ENCODE measurements around the gene NUMBL. TPM values are rescaled to one million over a fixed set of nuclear protein-coding genes. Genes with fewer than 3 reads are reported as not detected.

The NUMBL gene
- total RNA-seq, 1 donor from 2014 or later: 6.4 TPM

DNA sequence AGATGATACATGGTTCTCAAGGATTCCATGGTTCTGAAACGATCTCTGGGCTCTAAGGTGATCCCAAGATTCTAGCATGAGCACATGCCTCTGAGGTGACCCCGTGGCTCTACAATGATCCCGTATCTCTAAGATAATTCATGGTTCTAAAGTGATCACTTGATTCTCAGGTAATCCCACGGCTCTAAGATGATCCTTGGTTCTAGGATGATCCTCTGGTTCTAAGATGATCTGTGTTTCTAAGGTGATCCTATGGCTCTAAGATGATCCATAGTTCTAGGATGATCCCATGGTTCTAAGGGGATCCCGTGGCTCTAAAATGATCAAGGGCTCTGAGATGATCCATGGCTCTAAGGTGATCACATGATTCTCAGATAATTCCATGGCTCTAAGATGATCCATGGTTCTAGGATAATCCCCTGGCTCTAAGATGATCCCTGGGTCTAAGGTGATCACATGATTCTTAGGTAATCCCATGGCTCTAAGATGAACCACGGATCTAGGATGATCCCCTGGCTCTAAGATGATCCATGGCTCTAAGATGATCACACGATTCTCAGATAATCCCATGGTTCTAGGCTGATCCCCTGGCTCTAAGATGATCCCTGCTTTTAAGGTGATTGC is 21.3 kb downstream of the NUMBL start:
- H3K9ac ChIP-seq: no peak overlapping the region
- H3F3A ChIP-seq (ENCODE audit: low read depth): no peaks in the 10 kb centered on the region
- Mint-ChIP-seq H3K9me3 (peaks cover 5% of the 10 kb centered on the region), H3K4me3 (no peak overlapping the region), H3K36me3 (peaks cover 25% of the 10 kb centered on the region), H3K27ac (no peak overlapping the region), H3K27me3 (ENCODE audit: insufficient read depth, low read depth) (peaks cover 2% of the 10 kb centered on the region), H3K4me1 (no peaks in the 10 kb centered on the region)
- H3K27me3 ChIP-seq: peaks cover under 1% of the 10 kb centered on the region
- no peak for DNase-seq (ENCODE audit: low spot score)
- no peak overlapping the region for H3K4me3 ChIP-seq
- no peaks in the 10 kb centered on the region for H3K36me3 ChIP-seq
- TF ChIP-seq EZH2phosphoT487 (IDR thresholded peaks at IDR 0.05) (no peak), EZH2 (IDR thresholded peaks at IDR 0.05) (no peak)
- TF ChIP-seq, protein P1, sequence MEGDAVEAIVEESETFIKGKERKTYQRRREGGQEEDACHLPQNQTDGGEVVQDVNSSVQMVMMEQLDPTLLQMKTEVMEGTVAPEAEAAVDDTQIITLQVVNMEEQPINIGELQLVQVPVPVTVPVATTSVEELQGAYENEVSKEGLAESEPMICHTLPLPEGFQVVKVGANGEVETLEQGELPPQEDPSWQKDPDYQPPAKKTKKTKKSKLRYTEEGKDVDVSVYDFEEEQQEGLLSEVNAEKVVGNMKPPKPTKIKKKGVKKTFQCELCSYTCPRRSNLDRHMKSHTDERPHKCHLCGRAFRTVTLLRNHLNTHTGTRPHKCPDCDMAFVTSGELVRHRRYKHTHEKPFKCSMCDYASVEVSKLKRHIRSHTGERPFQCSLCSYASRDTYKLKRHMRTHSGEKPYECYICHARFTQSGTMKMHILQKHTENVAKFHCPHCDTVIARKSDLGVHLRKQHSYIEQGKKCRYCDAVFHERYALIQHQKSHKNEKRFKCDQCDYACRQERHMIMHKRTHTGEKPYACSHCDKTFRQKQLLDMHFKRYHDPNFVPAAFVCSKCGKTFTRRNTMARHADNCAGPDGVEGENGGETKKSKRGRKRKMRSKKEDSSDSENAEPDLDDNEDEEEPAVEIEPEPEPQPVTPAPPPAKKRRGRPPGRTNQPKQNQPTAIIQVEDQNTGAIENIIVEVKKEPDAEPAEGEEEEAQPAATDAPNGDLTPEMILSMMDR (IDR thresholded peaks at IDR 0.05): no peak
- no peaks in the 10 kb centered on the region for H3K79me2 ChIP-seq (ENCODE audit: low read depth)
- H3K4me1 ChIP-seq: no peaks in the 10 kb centered on the region
- H4K20me1 ChIP-seq (ENCODE audit: low read depth): no peaks in the 10 kb centered on the region
- H3K27ac ChIP-seq: no peak overlapping the region
- H2AFZ ChIP-seq (replicated peaks): no peak overlapping the region
- H3K9me3 ChIP-seq (ENCODE audit: low read depth): no peaks in the 10 kb centered on the region
- H3K4me2 ChIP-seq: no peak overlapping the region

DNA sequence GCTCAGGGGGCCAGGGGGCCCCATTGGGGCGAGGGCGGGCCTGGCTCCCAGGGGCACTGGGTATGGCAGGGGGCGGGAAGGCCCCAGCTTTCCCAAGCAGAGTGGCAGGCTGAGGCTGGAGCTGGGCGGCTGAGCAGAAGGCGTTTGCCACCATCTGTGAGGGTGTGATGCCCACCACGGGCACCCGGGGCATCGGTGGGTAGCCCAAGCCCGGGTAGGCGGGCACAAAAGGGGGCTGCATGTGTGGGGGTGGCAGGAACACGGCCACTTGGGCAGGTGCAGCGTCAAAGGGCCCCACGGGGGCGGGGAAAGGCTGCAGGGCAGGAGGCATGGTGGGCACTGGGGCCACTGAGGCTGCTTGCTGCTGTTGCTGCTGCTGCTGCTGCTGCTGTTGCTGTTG is 22.8 kb downstream of the NUMBL start:
- Histone ChIP-seq H3K4me2 (no peak overlapping the region), H3K4me1 (no peaks in the 10 kb centered on the region), H3K36me3 (no peaks in the 10 kb centered on the region), H3K27ac (no peak overlapping the region), H2AFZ (replicated peaks) (no peak overlapping the region), H3K4me3 (no peak overlapping the region), H4K20me1 (ENCODE audit: low read depth) (no peaks in the 10 kb centered on the region), H3F3A (ENCODE audit: low read depth) (no peaks in the 10 kb centered on the region), H3K27me3 (peaks cover 8% of the 10 kb centered on the region), H3K79me2 (ENCODE audit: low read depth) (no peaks in the 10 kb centered on the region), H3K9ac (no peak overlapping the region), H3K9me3 (ENCODE audit: low read depth) (no peaks in the 10 kb centered on the region)
- no peak for DNase-seq (ENCODE audit: low spot score)
- Mint-ChIP-seq H3K4me3 (no peak overlapping the region), H3K4me1 (peaks cover 5% of the 10 kb centered on the region), H3K9me3 (peaks cover 5% of the 10 kb centered on the region), H3K36me3 (peaks cover 25% of the 10 kb centered on the region), H3K27ac (no peak overlapping the region), H3K27me3 (ENCODE audit: insufficient read depth, low read depth) (peaks cover 4% of the 10 kb centered on the region)
- TF ChIP-seq EZH2phosphoT487 (IDR thresholded peaks at IDR 0.05): no peak
- TF ChIP-seq, protein P1 (IDR thresholded peaks at IDR 0.05): no peak
- TF ChIP-seq EZH2 (IDR thresholded peaks at IDR 0.05): no peak

DNA sequence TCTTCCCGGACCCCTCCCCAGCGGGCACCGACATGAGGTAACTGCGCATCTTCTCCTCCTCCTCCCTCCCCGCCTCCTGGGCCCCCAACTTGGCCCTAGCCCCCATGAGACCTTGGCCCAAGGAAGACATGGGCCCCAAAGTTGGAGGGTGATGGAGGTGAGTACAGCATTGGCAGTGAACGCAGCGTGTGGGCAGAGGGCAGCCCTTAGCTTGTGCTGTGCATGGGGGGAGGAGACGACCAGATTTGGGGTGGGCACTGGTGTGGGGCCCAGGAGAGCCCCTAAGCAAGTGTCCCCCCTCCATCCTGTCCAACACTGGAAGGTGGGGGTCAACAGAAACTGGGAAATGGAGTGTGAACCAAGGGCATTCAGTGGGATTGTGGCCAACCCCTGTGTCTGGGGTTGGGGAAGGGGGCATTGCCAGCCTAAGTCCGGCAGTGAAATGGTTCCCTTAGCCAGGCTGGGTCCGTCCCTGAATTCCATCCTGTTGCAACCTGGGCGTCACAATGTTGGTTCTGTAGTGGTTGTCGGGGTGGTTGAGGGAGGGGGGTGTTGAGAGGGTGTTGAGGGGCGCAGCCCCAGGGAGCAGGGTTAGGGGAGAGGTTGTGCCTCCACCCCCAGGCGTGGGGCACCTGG is 23.5 kb downstream of the NUMBL start:
- H3K27me3 ChIP-seq: peaks cover 8% of the 10 kb centered on the region
- Mint-ChIP-seq H3K27ac (no peak overlapping the region), H3K4me3 (no peak overlapping the region), H3K4me1 (peaks cover 5% of the 10 kb centered on the region), H3K36me3 (peaks cover 25% of the 10 kb centered on the region), H3K27me3 (ENCODE audit: insufficient read depth, low read depth) (peaks cover 4% of the 10 kb centered on the region), H3K9me3 (peaks cover 5% of the 10 kb centered on the region)
- H3K4me3 ChIP-seq: no peak overlapping the region
- no peaks in the 10 kb centered on the region for H3K36me3 ChIP-seq
- no peak overlapping the region for H2AFZ ChIP-seq (replicated peaks)
- TF ChIP-seq EZH2phosphoT487 (IDR thresholded peaks at IDR 0.05) (no peak), EZH2 (IDR thresholded peaks at IDR 0.05) (no peak)
- TF ChIP-seq, protein P1 (IDR thresholded peaks at IDR 0.05): no peak
- H3K9ac ChIP-seq: no peak overlapping the region
- DNase-seq (ENCODE audit: low spot score): no peak
- H3F3A ChIP-seq (ENCODE audit: low read depth): no peaks in the 10 kb centered on the region
- no peaks in the 10 kb centered on the region for H3K79me2 ChIP-seq (ENCODE audit: low read depth)
- H3K27ac ChIP-seq: no peak overlapping the region
- H4K20me1 ChIP-seq (ENCODE audit: low read depth): no peaks in the 10 kb centered on the region
- H3K9me3 ChIP-seq (ENCODE audit: low read depth): no peaks in the 10 kb centered on the region
- H3K4me2 ChIP-seq: no peak overlapping the region
- H3K4me1 ChIP-seq: no peaks in the 10 kb centered on the region
